IPS-15b (cell line): Measurements from ENCODE around the gene RNF217.

Experiments
- H3K27me3 ChIP-seq: one replicate; pipeline ENCODE4 v1.6.1; 2013; ENCODE audit warnings: low read length; ENCODE audit not compliant: control insufficient read depth, insufficient read depth
- H3K36me3 ChIP-seq: one replicate; pipeline ENCODE4 v1.6.1; 2013; ENCODE audit warnings: low read length; ENCODE audit not compliant: control insufficient read depth, insufficient read depth
- H3K4me1 ChIP-seq: one replicate; pipeline ENCODE4 v1.6.1; 2013; ENCODE audit warnings: mild to moderate bottlenecking, low read length; ENCODE audit not compliant: control insufficient read depth, insufficient read depth
- H3K4me3 ChIP-seq: one replicate; pipeline ENCODE4 v1.5.1; 2013; ENCODE audit warnings: low read depth, low read length
- H3K9ac ChIP-seq: one replicate; pipeline ENCODE4 v1.6.1; 2013; ENCODE audit warnings: low read depth, mild to moderate bottlenecking, low read length
- H3K9me3 ChIP-seq: one replicate; pipeline ENCODE4 v1.6.1; 2013; ENCODE audit warnings: mild to moderate bottlenecking, low read length; ENCODE audit not compliant: control insufficient read depth, insufficient read depth

RNF217 gene

GRCh38 chr6:125075741-125076481 lies 113.7 kb downstream of the RNF217 start:
- Histone ChIP-seq H3K4me1 (no peaks in the 10 kb centered on the region), H3K4me3 (no peak overlapping the region), H3K36me3 (no peaks in the 10 kb centered on the region)

GRCh38 chr6:125076482-125076742 lies 114.2 kb downstream of the RNF217 start:
- no peaks in the 10 kb centered on the region for H3K9me3 ChIP-seq
- H3K36me3 ChIP-seq: no peaks in the 10 kb centered on the region
- no peaks in the 10 kb centered on the region for H3K27me3 ChIP-seq

More at GRCh38 chr6:125075741-125076481, 113.7 kb downstream of the RNF217 start:
- Histone ChIP-seq H3K9me3 (no peaks in the 10 kb centered on the region), H3K9ac (no peak overlapping the region), H3K27me3 (no peaks in the 10 kb centered on the region)

GRCh38 chr6:125077453-125077852 lies 115.2 kb downstream of the RNF217 start:
- H3K4me3 ChIP-seq: no peak overlapping the region
- H3K36me3 ChIP-seq: no peaks in the 10 kb centered on the region
- no peak overlapping the region for H3K9ac ChIP-seq

More at GRCh38 chr6:125076482-125076742, 114.2 kb downstream of the RNF217 start:
- no peak overlapping the region for H3K4me3 ChIP-seq
- no peaks in the 10 kb centered on the region for H3K4me1 ChIP-seq
- no peak overlapping the region for H3K9ac ChIP-seq

GRCh38 chr6:125078602-125079321 lies 116.5 kb downstream of the RNF217 start:
- Histone ChIP-seq H3K9me3 (no peaks in the 10 kb centered on the region), H3K9ac (no peak overlapping the region), H3K36me3 (no peaks in the 10 kb centered on the region), H3K27me3 (no peaks in the 10 kb centered on the region), H3K4me3 (no peak overlapping the region), H3K4me1 (no peaks in the 10 kb centered on the region)

More at GRCh38 chr6:125077453-125077852, 115.2 kb downstream of the RNF217 start:
- H3K4me1 ChIP-seq: no peaks in the 10 kb centered on the region
- no peaks in the 10 kb centered on the region for H3K27me3 ChIP-seq
- H3K9me3 ChIP-seq: no peaks in the 10 kb centered on the region

GRCh38 chr6:125082908-125083683 lies 120.9 kb downstream of the RNF217 start:
- Histone ChIP-seq H3K36me3 (no peaks in the 10 kb centered on the region), H3K4me3 (no peak overlapping the region), H3K9ac (no peak overlapping the region), H3K9me3 (no peaks in the 10 kb centered on the region), H3K27me3 (no peaks in the 10 kb centered on the region), H3K4me1 (no peaks in the 10 kb centered on the region)

GRCh38 chr6:125083684-125083990 lies 121.4 kb downstream of the RNF217 start:
- H3K9me3 ChIP-seq: no peaks in the 10 kb centered on the region
- H3K9ac ChIP-seq: no peak overlapping the region
- no peaks in the 10 kb centered on the region for H3K4me1 ChIP-seq
- H3K27me3 ChIP-seq: no peaks in the 10 kb centered on the region
- no peaks in the 10 kb centered on the region for H3K36me3 ChIP-seq
- H3K4me3 ChIP-seq: no peak overlapping the region

GRCh38 chr6:125086716-125087115 lies 124.5 kb downstream of the RNF217 start:
- Histone ChIP-seq H3K4me3 (no peak overlapping the region), H3K9ac (no peak overlapping the region), H3K36me3 (no peaks in the 10 kb centered on the region), H3K9me3 (no peaks in the 10 kb centered on the region), H3K4me1 (no peaks in the 10 kb centered on the region), H3K27me3 (no peaks in the 10 kb centered on the region)

GRCh38 chr6:125088963-125089362 lies 126.7 kb downstream of the RNF217 start:
- no peaks in the 10 kb centered on the region for H3K36me3 ChIP-seq
- no peak overlapping the region for H3K9ac ChIP-seq
- H3K4me1 ChIP-seq: no peaks in the 10 kb centered on the region
- no peak overlapping the region for H3K4me3 ChIP-seq
- no peaks in the 10 kb centered on the region for H3K9me3 ChIP-seq
- H3K27me3 ChIP-seq: no peaks in the 10 kb centered on the region

GRCh38 chr6:125094563-125094962 lies 132.3 kb downstream of the RNF217 start:
- Histone ChIP-seq H3K4me3 (no peak overlapping the region), H3K4me1 (no peaks in the 10 kb centered on the region), H3K9ac (no peak overlapping the region), H3K36me3 (no peaks in the 10 kb centered on the region), H3K9me3 (no peaks in the 10 kb centered on the region), H3K27me3 (no peaks in the 10 kb centered on the region)

- Histone ChIP-seq H3K9ac (no peak overlapping the region), H3K27me3 (no peaks in the 10 kb centered on the region), H3K36me3 (no peaks in the 10 kb centered on the region), H3K4me3 (no peak overlapping the region), H3K4me1 (no peaks in the 10 kb centered on the region), H3K9me3 (no peaks in the 10 kb centered on the region)
These were observed 133.5 kb downstream of the RNF217 start for GRCh38 chr6:125095580-125096301.

- H3K9ac ChIP-seq: no peak overlapping the region
- no peak overlapping the region for H3K4me3 ChIP-seq
- H3K27me3 ChIP-seq: no peaks in the 10 kb centered on the region
- no peaks in the 10 kb centered on the region for H3K36me3 ChIP-seq
- no peaks in the 10 kb centered on the region for H3K9me3 ChIP-seq
- peaks cover 3% of the 10 kb centered on the region for H3K4me1 ChIP-seq
These were observed 134.9 kb downstream of the RNF217 start for GRCh38 chr6:125097186-125097585.
